ENCODE results near the gene LIN37. TPM values are rescaled to one million over a fixed set of nuclear protein-coding genes. Genes with fewer than 3 reads are reported as not detected.

LIN37 gene
- total and polyA plus RNA-seq, 2 of the 13 experiments (the other 11 are each of a cell fraction or from before 2014, with no cell fraction given), result 6.3 to 8.7 TPM

- TF ChIP-seq HNF4A (CRISPR knock-in tag; IDR thresholded peaks at IDR 0.05) (peak; percentile 79), ZNF547 (CRISPR knock-in tag; IDR thresholded peaks at IDR 0.05) (0 out of 2 replicates have a peak, but pooled peaks have one; percentile 67), MAFK (conservative IDR thresholded peaks at IDR 0.05 in 1 of 2, IDR thresholded peaks at IDR 0.05 in 1 of 2; ENCODE audit: low read length in 2 of 2) (no peak), ZBTB7B (CRISPR knock-in tag; IDR thresholded peaks at IDR 0.05) (peak; percentile 80), ARNTL (CRISPR knock-in tag; IDR thresholded peaks at IDR 0.05) (no peak), ZSCAN9 (CRISPR knock-in tag; IDR thresholded peaks at IDR 0.05; ENCODE audit: borderline replicate concordance) (no peak), IRF2 (CRISPR knock-in tag; IDR thresholded peaks at IDR 0.05) (no peak), ZNF136 (CRISPR knock-in tag; IDR thresholded peaks at IDR 0.05; ENCODE audit: low read depth) (0 out of 2 replicates have a peak, but pooled peaks have one; percentile 38), NFE2L1 (CRISPR knock-in tag; IDR thresholded peaks at IDR 0.05; ENCODE audit: borderline replicate concordance) (no peak), MLLT10 (CRISPR knock-in tag; IDR thresholded peaks at IDR 0.05) (no peak), SNAI1 (CRISPR knock-in tag; IDR thresholded peaks at IDR 0.05; ENCODE audit: borderline replicate concordance) (no peak), ZBTB33 (CRISPR knock-in tag; IDR thresholded peaks at IDR 0.05) (peak; percentile 43; the same call in 1 of the 2 replicates), ZNF280D (CRISPR knock-in tag; IDR thresholded peaks at IDR 0.05) (no peak), ZNF850 (CRISPR knock-in tag; conservative IDR thresholded peaks at IDR 0.05) (no peak), ZNF746 (CRISPR knock-in tag; IDR thresholded peaks at IDR 0.05) (0 out of 2 replicates have a peak, but pooled peaks have one; percentile 17), MED1 (CRISPR knock-in tag; IDR thresholded peaks at IDR 0.05) (0 out of 2 replicates have a peak, but pooled peaks have one; percentile 35), SIN3B (IDR thresholded peaks at IDR 0.05; ENCODE audit: low read length) (no peak), IKZF4 (CRISPR knock-in tag; IDR thresholded peaks at IDR 0.05; ENCODE audit: borderline replicate concordance, low read depth, not compliant biosample characterization) (no peak), CBFB (CRISPR knock-in tag; IDR thresholded peaks at IDR 0.05) (no peak), ZNF496 (CRISPR knock-in tag; IDR thresholded peaks at IDR 0.05; ENCODE audit: insufficient replicate concordance) (no peak), ZNF772 (CRISPR knock-in tag; IDR thresholded peaks at IDR 0.05) (0 out of 2 replicates have a peak, but pooled peaks have one; percentile 46), NRL (CRISPR knock-in tag; IDR thresholded peaks at IDR 0.05; ENCODE audit: borderline replicate concordance) (no peak), HNRNPL (IDR thresholded peaks at IDR 0.05; ENCODE audit: low read depth, low read length) (no peak), ZNF605 (CRISPR knock-in tag; IDR thresholded peaks at IDR 0.05) (no peak), SP4 (CRISPR knock-in tag; IDR thresholded peaks at IDR 0.05) (0 out of 2 replicates have a peak, but pooled peaks have one; percentile 6)
These were observed 38.2 kb downstream of the LIN37 start (continued) for GRCh38 chr19:35786299-35787160.
